SU-DHL-6 (cell line): ENCODE data around the gene LAGE3.

Source experiments
- H2AFZ ChIP-seq: fragments of 200-600 bp; sonication (generic); 2 replicates; pipeline ENCODE4 v1.6.1; 2014; ENCODE audit warnings: low read depth, mild to moderate bottlenecking, moderate library complexity, mixed read lengths, antibody characterized with exemption, low read length; ENCODE audit not compliant: severe bottlenecking
- H3F3A ChIP-seq: fragments of 200-600 bp; shearing (Covaris generic); 2 replicates; pipeline ENCODE4 v1.6.0; 2016; ENCODE audit warnings: antibody characterized with exemption, mild to moderate bottlenecking; ENCODE audit not compliant: insufficient read depth
- H3K27ac ChIP-seq: fragments of 200-600 bp; sonication (generic); 2 replicates; pipeline ENCODE4 v1.5.1; 2016; ENCODE audit warnings: low read depth, mild to moderate bottlenecking, low read length, moderate library complexity, mixed read lengths
- H3K27me3 ChIP-seq: fragments of 200-600 bp; sonication (generic), shearing (Covaris generic); 2 replicates; pipeline ENCODE4 v1.6.0; 2014; ENCODE audit warnings: mild to moderate bottlenecking, low read length
- H3K36me3 ChIP-seq: fragments of 200-600 bp; sonication (generic); 2 replicates; pipeline ENCODE4 v1.6.1; 2014; ENCODE audit warnings: mild to moderate bottlenecking, low read length, mixed read lengths
- H3K4me2 ChIP-seq: fragments of 300-600, 200-600 bp; shearing (Covaris generic), sonication (generic); 2 replicates; pipeline ENCODE4 v1.6.0; 2014; ENCODE audit warnings: low read length, low read depth, mild to moderate bottlenecking; ENCODE audit not compliant: poor library complexity, severe bottlenecking
- H3K4me3 ChIP-seq: fragments of 200-600 bp; sonication (generic); 2 replicates; pipeline ENCODE4 v1.5.1; 2014; ENCODE audit warnings: antibody characterized with exemption, low read length, mild to moderate bottlenecking, mixed read lengths; ENCODE audit not compliant: insufficient read depth, poor library complexity, severe bottlenecking
- H3K79me2 ChIP-seq: fragments of 200-600 bp; sonication (generic); 2 replicates; pipeline ENCODE4 v1.6.1; 2014; ENCODE audit warnings: mild to moderate bottlenecking, low read length, moderate library complexity; ENCODE audit not compliant: insufficient read depth
- H3K9ac ChIP-seq: fragments of 200-600 bp; sonication (generic); 2 replicates; pipeline ENCODE4 v1.7.0; 2014; ENCODE audit warnings: mild to moderate bottlenecking, low read length
- H3K9me2 ChIP-seq: fragments of 200-600 bp; sonication (generic); replicated peaks from 2 replicates; pipeline ENCODE4 v1.6.1; 2014; ENCODE audit warnings: low read length; ENCODE audit not compliant: insufficient read depth
- H3K9me3 ChIP-seq: fragments of 200-600 bp; sonication (generic); 2 replicates; pipeline ENCODE4 v1.6.1; 2014; ENCODE audit warnings: low read length, mixed read lengths; ENCODE audit not compliant: insufficient read depth
- H4K20me1 ChIP-seq: fragments of 200-600 bp; sonication (generic); 2 replicates; pipeline ENCODE4 v1.6.1; 2014; ENCODE audit warnings: low read depth, mild to moderate bottlenecking, antibody characterized with exemption, low read length, moderate library complexity, mixed read lengths
- CTCF ChIP-seq: fragments of 200-600 bp; sonication (generic); IDR thresholded peaks from one replicate; pipeline ENCODE4 v1.5.1; 2017; ENCODE audit warnings: antibody characterized with exemption, mild to moderate bottlenecking, low read length, moderate library complexity; ENCODE audit not compliant: insufficient read depth, poor library complexity, severe bottlenecking
- EZH2phosphoT487 ChIP-seq: fragments of 200-600 bp; sonication (generic), shearing (Covaris generic); conservative IDR thresholded peaks from 2 replicates; pipeline ENCODE4 v1.6.1; 2018; ENCODE audit warnings: mild to moderate bottlenecking, antibody characterized with exemption, low read length, moderate library complexity, mixed read lengths

Gene LAGE3

GRCh38 chrX:154495472-154495922, 16.4 kb upstream of the LAGE3 start:
- no peak overlapping the region for H3K27ac ChIP-seq
- no peaks in the 10 kb centered on the region for H3K9me3 ChIP-seq
- no peaks in the 10 kb centered on the region for H3K79me2 ChIP-seq
- H2AFZ ChIP-seq = no peak overlapping the region
- H3F3A ChIP-seq = 0 out of 2 replicates have a peak, but pooled peaks cover 5% of the 10 kb centered on the region
- H3K4me3 ChIP-seq = no peak overlapping the region
- no peak overlapping the region for H3K9ac ChIP-seq
- H3K4me2 ChIP-seq = no peak overlapping the region
- no peaks in the 10 kb centered on the region for H3K36me3 ChIP-seq
- H4K20me1 ChIP-seq = no peaks in the 10 kb centered on the region
- no peak for TF ChIP-seq CTCF
- no peak for TF ChIP-seq EZH2phosphoT487
- no peaks in the 10 kb centered on the region for H3K27me3 ChIP-seq
- H3K9me2 ChIP-seq = no peaks in the 10 kb centered on the region

GRCh38 chrX:154494715-154495114, 15.6 kb upstream of the LAGE3 start:
- Histone ChIP-seq H3K79me2 (no peaks in the 10 kb centered on the region; the same call in 1 of the 2 replicates), H3K9me3 (no peaks in the 10 kb centered on the region), H4K20me1 (no peaks in the 10 kb centered on the region), H3K9me2 (no peaks in the 10 kb centered on the region), H3K27me3 (no peaks in the 10 kb centered on the region), H3K4me3 (no peak overlapping the region), H3K4me2 (no peak overlapping the region), H3K27ac (no peak overlapping the region), H3F3A (0 out of 2 replicates have a peak, but pooled peaks cover 5% of the 10 kb centered on the region), H3K9ac (no peak overlapping the region), H2AFZ (no peak overlapping the region), H3K36me3 (no peaks in the 10 kb centered on the region)
- TF ChIP-seq EZH2phosphoT487 = no peak
- no peak for TF ChIP-seq CTCF

- Histone ChIP-seq H3K9ac (peak within 1 kb of the TSS; percentile 74), H4K20me1 (no peaks in the 10 kb centered on the region), H3K4me3 (peak within 1 kb of the TSS; percentile 76), H3F3A (peaks cover 6% of the 10 kb centered on the region), H3K9me2 (no peaks in the 10 kb centered on the region), H3K79me2 (peaks cover 8% of the 10 kb centered on the region), H3K36me3 (no peaks in the 10 kb centered on the region), H3K27ac (peak within 1 kb of the TSS; percentile 65), H3K27me3 (no peaks in the 10 kb centered on the region), H2AFZ (peak within 1 kb of the TSS; percentile 89), H3K9me3 (no peaks in the 10 kb centered on the region), H3K4me2 (peak within 1 kb of the TSS; percentile 81)
- TF ChIP-seq CTCF (peak; percentile 9), EZH2phosphoT487 (no peak)
These were observed 11.5 kb upstream of the LAGE3 start, which contains the start of gene SLC10A3 for GRCh38 chrX:154490414-154491083. SLC10A3 (minus strand) TSS chrX:154490629; CDS start chrX:154488940, 1,689 bp downstream.
